ENCODE data around the gene ZC2HC1C. TPM values are rescaled to one million over a fixed set of nuclear protein-coding genes. Genes with fewer than 3 reads are reported as not detected.

ZC2HC1C gene
- total RNA-seq, 1 donor from 2014 or later = 10.5 TPM

GRCh38 chr14:75049136-75049535 lies 20.3 kb upstream of the ZC2HC1C start:
- H3K27me3 ChIP-seq (ENCODE audit: low read depth) = no peaks in the 10 kb centered on the region
- H3K9me3 ChIP-seq (replicated peaks) = no peaks in the 10 kb centered on the region
- peak overlapping the region; percentile 4 for H3K4me3 ChIP-seq
- no peak for TF ChIP-seq CTCF (IDR thresholded peaks at IDR 0.05; ENCODE audit: borderline replicate concordance)
- intact Hi-C loops (cut with micrococcal nuclease) = no loop called here
- peak overlapping the region; percentile 91 for H3K27ac ChIP-seq (replicated peaks)
- no peaks in the 10 kb centered on the region for H3K36me3 ChIP-seq
- peaks cover 48% of the 10 kb centered on the region for H3K4me1 ChIP-seq
- no peak for DNase-seq

- intact Hi-C loops (cut with micrococcal nuclease) = no loop called here
- Histone ChIP-seq H3K4me1 (peaks cover 42% of the 10 kb centered on the region), H3K27ac (replicated peaks) (peak overlapping the region; percentile 91), H3K36me3 (no peaks in the 10 kb centered on the region), H3K4me3 (peak overlapping the region; percentile 74), H3K27me3 (ENCODE audit: low read depth) (no peaks in the 10 kb centered on the region), H3K9me3 (replicated peaks) (no peaks in the 10 kb centered on the region)
- DNase-seq = no peak
- no peak for TF ChIP-seq CTCF (IDR thresholded peaks at IDR 0.05; ENCODE audit: borderline replicate concordance)
Measured at GRCh38 chr14:75049731-75050201, 19.7 kb upstream of the ZC2HC1C start.

- no peaks in the 10 kb centered on the region for H3K9me3 ChIP-seq (replicated peaks)
- peak; percentile 15 for TF ChIP-seq CTCF (IDR thresholded peaks at IDR 0.05; ENCODE audit: borderline replicate concordance)
- intact Hi-C loops (cut with micrococcal nuclease) = no loop called here
- H3K4me3 ChIP-seq = peak within 1 kb of the TSS; percentile 74
- H3K36me3 ChIP-seq = no peaks in the 10 kb centered on the region
- peak; percentile 86 for DNase-seq
- H3K27me3 ChIP-seq (ENCODE audit: low read depth) = no peaks in the 10 kb centered on the region
- H3K27ac ChIP-seq (replicated peaks) = peak within 1 kb of the TSS; percentile 91
- peaks cover 31% of the 10 kb centered on the region for H3K4me1 ChIP-seq
Measured at GRCh38 chr14:75050852-75051555, 18.4 kb upstream of the ZC2HC1C start, which contains the start of gene MLH3. MLH3 (minus strand) TSS chr14:75051467; CDS start chr14:75049655, 1,812 bp downstream.

GRCh38 chr14:75051556-75051899 lies 17.9 kb upstream of the ZC2HC1C start:
- DNase-seq = no peak
- Histone ChIP-seq H3K36me3 (no peaks in the 10 kb centered on the region), H3K9me3 (replicated peaks) (no peaks in the 10 kb centered on the region), H3K27me3 (ENCODE audit: low read depth) (no peaks in the 10 kb centered on the region), H3K4me3 (peak overlapping the region; percentile 74), H3K4me1 (peaks cover 26% of the 10 kb centered on the region), H3K27ac (replicated peaks) (peak overlapping the region; percentile 91)
- intact Hi-C loops (cut with micrococcal nuclease) = no loop called here
- TF ChIP-seq CTCF (IDR thresholded peaks at IDR 0.05; ENCODE audit: borderline replicate concordance) = no peak

GRCh38 chr14:75053396-75054291 lies 15.8 kb upstream of the ZC2HC1C start:
- H3K36me3 ChIP-seq = no peaks in the 10 kb centered on the region
- H3K27me3 ChIP-seq (ENCODE audit: low read depth) = no peaks in the 10 kb centered on the region
- no peak for DNase-seq
- peaks cover 22% of the 10 kb centered on the region for H3K4me1 ChIP-seq
- no peak for TF ChIP-seq CTCF (IDR thresholded peaks at IDR 0.05; ENCODE audit: borderline replicate concordance)
- no peak overlapping the region for H3K4me3 ChIP-seq
- intact Hi-C loops (cut with micrococcal nuclease) = no loop called here
- H3K9me3 ChIP-seq (replicated peaks) = no peaks in the 10 kb centered on the region
- H3K27ac ChIP-seq (replicated peaks) = no peak overlapping the region

Data from left ventricle myocardium inferior (tissue), 1 donor.